Large intestine (tissue), 3 donors: ENCODE data around the gene CTNNA3. TPM values are rescaled to one million over a fixed set of nuclear protein-coding genes. Genes with fewer than 3 reads are reported as not detected.

Experiments
- DNase-seq, 2 donors: peaks; one replicate each; pipeline versions ENCODE4 v3.0.0 to v3.0.0-alpha.2; 2013
- H3K27ac ChIP-seq: one replicate; pipeline ENCODE4 v1.5.1; 2013; ENCODE audit warnings: low read length
- H3K27me3 ChIP-seq: 2 replicates; pipeline ENCODE4 v1.6.1; 2013; ENCODE audit warnings: low read length; ENCODE audit not compliant: control insufficient read depth, insufficient read depth
- H3K36me3 ChIP-seq: 2 replicates; pipeline ENCODE4 v1.6.1; 2013; ENCODE audit warnings: low read length; ENCODE audit not compliant: control insufficient read depth, insufficient read depth
- H3K4me1 ChIP-seq: one replicate; pipeline ENCODE4 v1.6.1; 2013; ENCODE audit warnings: low read length; ENCODE audit not compliant: control insufficient read depth, insufficient read depth
- H3K4me3 ChIP-seq: one replicate; pipeline ENCODE4 v1.5.1; 2013; ENCODE audit warnings: low read length
- H3K9me3 ChIP-seq: one replicate; pipeline ENCODE4 v1.6.1; 2013; ENCODE audit warnings: mild to moderate bottlenecking, low read depth, low read length, moderate library complexity; ENCODE audit not compliant: control insufficient read depth
- WGBS: methylation state at CpG from one replicate; pipeline ENCODE4 v1.1.5; 2013; ENCODE audit warnings: low lambda C conversion rate; ENCODE audit not compliant: insufficient coverage; 5-methylcytosine and 5-hydroxymethylcytosine counted together
- polyA plus RNA-seq: library from polyadenylated mRNA; unstranded; fragments of 120-200 nt; gene quantifications from one replicate; pipeline ENCODE4 v1.2.1, GENCODE V29; 2013

Gene CTNNA3
- polyA plus RNA-seq, 1 donor = 2.3 TPM

DNA sequence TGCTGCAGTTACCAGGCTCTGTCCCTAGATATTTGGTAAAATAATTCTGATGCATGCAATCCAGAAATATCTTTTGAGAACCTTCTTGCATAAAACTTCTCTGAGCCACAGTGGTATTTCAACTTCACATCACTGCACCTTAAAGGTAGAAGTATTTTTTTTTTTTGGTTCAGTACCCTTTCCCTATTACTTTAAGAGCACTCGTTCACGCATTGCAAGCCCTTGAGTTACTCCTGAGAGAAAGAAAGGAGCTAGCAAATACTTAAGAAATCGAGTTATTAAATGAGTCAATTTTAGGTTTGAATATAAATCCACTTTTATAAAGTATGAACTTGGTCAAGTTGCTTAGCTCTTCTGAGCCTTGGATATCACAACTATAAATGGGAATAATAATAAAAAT is 1377.2 kb downstream of the CTNNA3 start:
- no peak for DNase-seq
- H3K27me3 ChIP-seq = no peaks in the 10 kb centered on the region
- H3K27ac ChIP-seq = no peak overlapping the region
- no CpG with 5 or more reads among the region's 3 CpGs for WGBS
- H3K36me3 ChIP-seq = no peaks in the 10 kb centered on the region
- H3K4me1 ChIP-seq = no peaks in the 10 kb centered on the region
- H3K9me3 ChIP-seq = no peaks in the 10 kb centered on the region
- H3K4me3 ChIP-seq = no peak overlapping the region

DNA sequence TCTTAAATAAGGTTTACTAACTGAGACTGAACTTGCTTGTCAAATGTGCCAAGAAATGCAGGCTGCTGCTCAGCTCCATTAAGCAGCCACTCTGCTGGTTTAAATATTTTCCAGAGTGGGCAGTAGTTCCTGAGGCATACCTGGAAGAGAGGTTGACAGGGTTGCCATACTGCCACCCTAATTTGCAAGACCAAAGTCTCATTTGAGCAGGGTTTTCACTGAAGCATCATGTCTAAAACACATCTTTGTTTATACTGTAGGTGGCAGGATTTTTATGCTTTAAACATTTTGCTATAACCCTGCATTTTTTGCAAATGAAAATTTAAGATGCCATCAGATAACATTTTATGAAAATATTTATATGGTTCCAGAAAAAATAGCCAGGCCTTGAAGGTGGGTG is 1388.2 kb downstream of the CTNNA3 start:
- no peak for DNase-seq
- H3K36me3 ChIP-seq = no peaks in the 10 kb centered on the region
- no peaks in the 10 kb centered on the region for H3K4me1 ChIP-seq
- no peak overlapping the region for H3K4me3 ChIP-seq
- no peak overlapping the region for H3K27ac ChIP-seq
- no peaks in the 10 kb centered on the region for H3K27me3 ChIP-seq
- H3K9me3 ChIP-seq = no peaks in the 10 kb centered on the region

GRCh38 chr10:66301078-66301477 is 1394.9 kb downstream of the CTNNA3 start:
- H3K27ac ChIP-seq = no peak overlapping the region
- no peaks in the 10 kb centered on the region for H3K4me1 ChIP-seq
- H3K36me3 ChIP-seq = no peaks in the 10 kb centered on the region
- no peaks in the 10 kb centered on the region for H3K9me3 ChIP-seq
- no peaks in the 10 kb centered on the region for H3K27me3 ChIP-seq
- no peak overlapping the region for H3K4me3 ChIP-seq
- WGBS = 100% methylated on average over 1 of the region's 1 CpG
- DNase-seq = no peak

DNA sequence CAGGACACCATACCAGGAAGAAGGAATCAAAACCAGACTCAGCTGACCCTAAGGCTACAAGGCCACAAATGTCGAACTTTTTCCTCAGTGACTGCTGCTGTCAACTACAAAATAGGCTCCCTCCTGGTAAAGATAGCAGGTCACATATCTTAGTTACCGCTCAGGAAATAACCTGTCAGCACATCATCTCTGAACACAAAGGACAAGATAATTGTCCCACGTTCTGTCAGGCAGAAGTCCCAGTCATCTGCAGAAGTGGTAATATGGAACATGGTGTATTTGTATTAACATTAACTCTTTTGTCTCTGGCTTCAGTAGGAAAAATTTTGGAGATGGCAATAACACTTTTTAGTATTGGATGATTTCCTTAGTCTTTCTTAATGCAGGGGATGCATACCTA is 1400.4 kb downstream of the CTNNA3 start:
- peak in 1 of 2 donors; percentile 1 for DNase-seq
- WGBS = 67% methylated on average over 1 of the region's 3 CpGs
- H3K4me3 ChIP-seq = no peak overlapping the region
- H3K4me1 ChIP-seq = no peaks in the 10 kb centered on the region
- H3K36me3 ChIP-seq = no peaks in the 10 kb centered on the region
- no peaks in the 10 kb centered on the region for H3K9me3 ChIP-seq
- H3K27ac ChIP-seq = no peak overlapping the region
- H3K27me3 ChIP-seq = no peaks in the 10 kb centered on the region

DNA sequence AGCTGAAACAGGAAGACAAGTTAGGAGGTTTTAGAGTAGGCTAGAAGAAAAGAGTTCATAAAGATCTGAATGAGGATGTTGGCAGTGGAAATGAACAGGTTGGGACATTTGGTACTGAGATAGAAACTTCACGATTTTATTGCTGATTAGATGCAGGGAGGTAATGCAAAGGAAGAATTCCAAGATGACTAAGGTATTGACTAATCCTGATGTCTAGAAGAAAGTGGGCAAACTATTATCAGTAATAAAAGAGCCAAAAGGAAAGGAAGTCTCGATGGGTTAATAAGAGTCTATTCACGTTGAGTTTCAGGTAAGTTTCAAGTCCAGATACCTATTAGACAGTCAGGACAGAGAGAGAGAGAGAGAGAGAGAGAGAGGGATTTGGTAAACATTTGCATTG is 1401.5 kb downstream of the CTNNA3 start:
- H3K4me1 ChIP-seq = no peaks in the 10 kb centered on the region
- no peak for DNase-seq
- no peak overlapping the region for H3K27ac ChIP-seq
- H3K4me3 ChIP-seq = no peak overlapping the region
- no peaks in the 10 kb centered on the region for H3K36me3 ChIP-seq
- WGBS = 80% methylated on average over 1 of the region's 3 CpGs
- no peaks in the 10 kb centered on the region for H3K9me3 ChIP-seq
- H3K27me3 ChIP-seq = no peaks in the 10 kb centered on the region

DNA sequence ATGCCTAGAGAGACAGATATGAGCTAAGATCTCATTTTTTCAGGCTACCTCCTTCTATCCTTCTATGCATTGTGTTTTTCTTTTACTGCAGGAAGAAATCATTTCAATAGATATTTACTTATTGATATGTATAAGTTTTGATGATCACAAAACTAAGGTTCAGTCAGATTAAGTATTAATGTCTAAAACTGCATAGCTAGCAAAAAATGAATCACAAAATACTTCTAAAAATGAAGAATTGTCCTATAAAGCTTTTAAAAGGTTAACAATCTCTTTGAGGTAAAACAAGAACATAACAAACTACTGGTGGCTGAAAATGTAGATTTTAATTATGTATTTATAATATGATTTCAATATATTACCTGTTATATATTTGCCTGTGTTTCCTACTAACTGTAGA is 1403.1 kb downstream of the CTNNA3 start:
- H3K27ac ChIP-seq = no peak overlapping the region
- no peaks in the 10 kb centered on the region for H3K4me1 ChIP-seq
- DNase-seq = no peak
- no peaks in the 10 kb centered on the region for H3K27me3 ChIP-seq
- H3K9me3 ChIP-seq = no peaks in the 10 kb centered on the region
- no peaks in the 10 kb centered on the region for H3K36me3 ChIP-seq
- no peak overlapping the region for H3K4me3 ChIP-seq

GRCh38 chr10:66292456-66292855 is 1403.5 kb downstream of the CTNNA3 start:
- Histone ChIP-seq H3K27ac (no peak overlapping the region), H3K36me3 (no peaks in the 10 kb centered on the region), H3K27me3 (no peaks in the 10 kb centered on the region), H3K4me3 (no peak overlapping the region), H3K9me3 (no peaks in the 10 kb centered on the region), H3K4me1 (no peaks in the 10 kb centered on the region)
- DNase-seq = no peak
- WGBS = no CpG with 5 or more reads among the region's 1 CpG

- no CpG with 5 or more reads among the region's 2 CpGs for WGBS
- H3K9me3 ChIP-seq = no peaks in the 10 kb centered on the region
- H3K4me3 ChIP-seq = no peak overlapping the region
- DNase-seq = no peak
- no peaks in the 10 kb centered on the region for H3K27me3 ChIP-seq
- H3K4me1 ChIP-seq = no peaks in the 10 kb centered on the region
- H3K36me3 ChIP-seq = no peaks in the 10 kb centered on the region
- no peak overlapping the region for H3K27ac ChIP-seq
Measured at GRCh38 chr10:66291133-66291532, 1404.9 kb downstream of the CTNNA3 start.

DNA sequence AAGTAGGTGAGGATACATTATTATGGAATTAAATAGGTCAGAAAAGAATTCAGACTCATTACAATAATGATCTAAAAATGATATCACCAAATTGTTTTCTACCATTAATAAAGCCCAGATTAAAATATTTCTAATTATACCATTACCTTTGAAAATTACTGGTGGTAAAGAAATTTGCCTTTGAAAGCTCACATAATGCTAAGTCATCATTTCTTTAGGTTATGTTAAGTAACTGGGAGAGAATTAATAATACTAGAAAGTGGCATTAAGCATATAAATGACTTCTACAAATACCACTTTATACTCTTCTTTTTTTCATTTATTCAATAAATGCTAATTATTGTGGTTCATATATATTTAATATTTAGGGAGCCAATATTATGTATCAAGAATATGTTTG is 1411.4 kb downstream of the CTNNA3 start:
- DNase-seq = no peak
- H3K27ac ChIP-seq = no peak overlapping the region
- no peaks in the 10 kb centered on the region for H3K9me3 ChIP-seq
- no peak overlapping the region for H3K4me3 ChIP-seq
- H3K4me1 ChIP-seq = no peaks in the 10 kb centered on the region
- H3K27me3 ChIP-seq = no peaks in the 10 kb centered on the region
- no peaks in the 10 kb centered on the region for H3K36me3 ChIP-seq

DNA sequence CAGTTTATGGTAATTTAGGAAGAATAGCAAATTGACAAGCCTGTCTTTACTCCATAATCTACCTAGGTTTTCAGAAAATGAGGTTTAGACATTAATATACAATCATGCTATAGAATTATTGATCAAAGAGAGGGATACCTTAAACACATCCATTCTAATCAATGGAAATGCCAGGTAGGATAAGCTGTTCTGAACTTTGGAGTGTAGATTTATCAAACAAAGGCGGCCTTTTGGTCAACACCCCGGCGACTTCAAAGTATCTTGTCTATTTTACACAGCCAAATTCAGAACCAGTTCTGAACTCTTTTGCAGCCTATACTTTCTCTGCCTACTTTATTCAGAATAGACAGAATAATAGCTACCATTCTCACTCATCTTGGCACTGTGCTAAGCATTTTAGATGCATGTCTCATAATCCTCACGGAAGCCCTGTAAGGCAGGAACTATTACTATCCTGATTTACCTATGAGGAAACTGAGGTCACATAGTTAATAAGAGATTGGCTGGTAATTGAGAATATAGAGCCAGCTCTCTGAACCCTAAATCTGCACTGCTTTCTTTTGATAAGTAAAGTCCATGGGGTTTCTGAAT is 1412.0 kb downstream of the CTNNA3 start:
- no CpG with 5 or more reads among the region's 4 CpGs for WGBS
- Histone ChIP-seq H3K4me1 (no peaks in the 10 kb centered on the region), H3K9me3 (no peaks in the 10 kb centered on the region), H3K4me3 (no peak overlapping the region), H3K27ac (no peak overlapping the region), H3K36me3 (no peaks in the 10 kb centered on the region), H3K27me3 (no peaks in the 10 kb centered on the region)
- no peak for DNase-seq

- no peaks in the 10 kb centered on the region for H3K27me3 ChIP-seq
- WGBS = no CpG with 5 or more reads among the region's 2 CpGs
- no peak overlapping the region for H3K27ac ChIP-seq
- no peaks in the 10 kb centered on the region for H3K36me3 ChIP-seq
- no peak overlapping the region for H3K4me3 ChIP-seq
- no peak for DNase-seq
- no peaks in the 10 kb centered on the region for H3K9me3 ChIP-seq
- H3K4me1 ChIP-seq = no peaks in the 10 kb centered on the region
Measured at GRCh38 chr10:66283064-66283463, 1412.9 kb downstream of the CTNNA3 start.
